Gastroesophageal sphincter (tissue), 3 donors: ENCODE measurements around the gene FZD2.

ENCODE experiments used
- EP300 ChIP-seq: sonication (generic); formaldehyde crosslinking; IDR thresholded peaks from one replicate; pipeline ENCODE4 v1.6.1; 2017; ENCODE audit warnings: antibody characterized with exemption, mild to moderate bottlenecking
- POLR2A ChIP-seq, 2 donors: fragments of 450-650 bp; IDR thresholded peaks; one replicate each; pipeline ENCODE4 v1.6.1; 2017; ENCODE audit warnings: antibody characterized with exemption in 2 of 2, mild to moderate bottlenecking in 2 of 2, moderate library complexity in 1 of 2
- POLR2AphosphoS5 ChIP-seq: sonication (generic); formaldehyde crosslinking; IDR thresholded peaks from one replicate; pipeline ENCODE4 v1.6.1; 2017; ENCODE audit warnings: antibody characterized with exemption
- TF ChIP-seq, protein P1 (sequence below), 4 experiments: fragments of 200-600 bp in 2 of 4; fragments of 450-650 bp in 2 of 4; sonication (generic) in 1 of 4; IDR thresholded peaks; one replicate each; pipeline ENCODE4 v1.5.1; 2017 to 2019; ENCODE audit warnings: antibody characterized with exemption in 4 of 4, mild to moderate bottlenecking in 2 of 4, moderate library complexity in 2 of 4

DNA sequence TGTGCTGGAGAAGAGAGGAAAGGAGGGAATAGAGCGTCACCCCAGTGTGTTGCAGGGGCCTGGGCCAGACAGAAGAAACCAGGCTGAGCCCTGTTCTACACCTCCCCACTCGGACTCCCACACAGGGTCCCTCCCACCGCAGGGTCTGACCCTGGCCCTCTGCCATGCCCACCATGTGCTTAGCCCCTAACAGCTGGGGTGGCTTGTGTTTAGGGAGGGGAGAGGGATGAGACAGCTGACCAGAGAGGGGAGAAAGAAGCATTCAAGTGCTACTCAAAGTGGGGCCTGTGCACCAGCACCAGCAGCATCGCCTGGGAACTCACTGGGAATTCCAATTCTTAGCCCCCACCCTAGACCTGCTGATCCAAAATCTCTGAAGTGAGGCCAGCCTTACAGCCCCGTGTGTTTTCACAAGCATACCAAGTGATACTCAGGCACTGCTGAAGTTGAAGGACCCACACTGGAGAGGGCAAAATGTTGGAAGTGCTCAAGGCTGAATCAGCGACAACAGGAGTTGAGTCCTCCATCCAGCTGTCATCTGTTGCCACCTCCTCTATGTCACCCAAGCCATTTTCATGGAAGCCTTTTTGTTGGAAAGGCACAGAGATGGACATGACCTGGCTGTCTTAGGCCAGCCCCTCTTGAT, 47.0 kb downstream of the FZD2 start:
- TF ChIP-seq, protein P1, sequence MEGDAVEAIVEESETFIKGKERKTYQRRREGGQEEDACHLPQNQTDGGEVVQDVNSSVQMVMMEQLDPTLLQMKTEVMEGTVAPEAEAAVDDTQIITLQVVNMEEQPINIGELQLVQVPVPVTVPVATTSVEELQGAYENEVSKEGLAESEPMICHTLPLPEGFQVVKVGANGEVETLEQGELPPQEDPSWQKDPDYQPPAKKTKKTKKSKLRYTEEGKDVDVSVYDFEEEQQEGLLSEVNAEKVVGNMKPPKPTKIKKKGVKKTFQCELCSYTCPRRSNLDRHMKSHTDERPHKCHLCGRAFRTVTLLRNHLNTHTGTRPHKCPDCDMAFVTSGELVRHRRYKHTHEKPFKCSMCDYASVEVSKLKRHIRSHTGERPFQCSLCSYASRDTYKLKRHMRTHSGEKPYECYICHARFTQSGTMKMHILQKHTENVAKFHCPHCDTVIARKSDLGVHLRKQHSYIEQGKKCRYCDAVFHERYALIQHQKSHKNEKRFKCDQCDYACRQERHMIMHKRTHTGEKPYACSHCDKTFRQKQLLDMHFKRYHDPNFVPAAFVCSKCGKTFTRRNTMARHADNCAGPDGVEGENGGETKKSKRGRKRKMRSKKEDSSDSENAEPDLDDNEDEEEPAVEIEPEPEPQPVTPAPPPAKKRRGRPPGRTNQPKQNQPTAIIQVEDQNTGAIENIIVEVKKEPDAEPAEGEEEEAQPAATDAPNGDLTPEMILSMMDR (IDR thresholded peaks at IDR 0.05), result no peak
- TF ChIP-seq POLR2A (IDR thresholded peaks at IDR 0.05), result no peak
- no peak for TF ChIP-seq EP300
- no peak for TF ChIP-seq POLR2AphosphoS5
